ENCODE data around the gene SNAP25. TPM values are rescaled to one million over a fixed set of nuclear protein-coding genes. Genes with fewer than 3 reads are reported as not detected.

SNAP25 gene
- total and polyA plus RNA-seq, 10 donors, result 0.04 to 0.80 (median 0.12) TPM; not detected in 6

- H3K4me3 ChIP-seq, result no peak overlapping the region
- TF ChIP-seq POLR2AphosphoS5 (IDR thresholded peaks at IDR 0.05) (no peak), POLR2A (IDR thresholded peaks at IDR 0.05) (no peak), CTCF (IDR thresholded peaks at IDR 0.05 in 8 of 11, conservative IDR thresholded peaks at IDR 0.05 in 3 of 11) (no peak)
- H3K27ac ChIP-seq, result no peak overlapping the region
- DNase-seq, result no peak
- H3K9me3 ChIP-seq, result peaks cover 0 to 5% (median 0%) of the 10 kb centered on the region in 8 donors
- no peaks in the 10 kb centered on the region for H3K36me3 ChIP-seq
- intact Hi-C loops (cut with DNase I; ENCODE audit: low total_unique reads), result no loop called here
- 48 to 57% (median 53%) methylated on average over 4 of the region's 4 CpGs for WGBS, 5 donors
- H3K27me3 ChIP-seq (replicated peaks in 1 of 7), result peaks cover 6 to 78% (median 44%) of the 10 kb centered on the region in 7 donors
- H3K4me1 ChIP-seq, result peaks cover 4 to 25% (median 11%) of the 10 kb centered on the region in 6 donors
Measured at GRCh38 chr20:10216146-10216791, 2.4 kb upstream of the SNAP25 start.

- intact Hi-C loops (cut with DNase I; ENCODE audit: low total_unique reads), result no loop called here
- peaks cover 0 to 5% (median 0%) of the 10 kb centered on the region in 8 donors for H3K9me3 ChIP-seq
- WGBS, 5 donors, result 3 to 6% (median 3%) methylated on average over 38 to 40 of the region's 40 CpGs
Measured at GRCh38 chr20:10217721-10218410, 764 bp upstream of the SNAP25 start.

GRCh38 chr20:10219452-10219791 lies 792 bp downstream of the SNAP25 start:
- no peak for TF ChIP-seq CTCF (IDR thresholded peaks at IDR 0.05 in 8 of 11, conservative IDR thresholded peaks at IDR 0.05 in 3 of 11)
- TF ChIP-seq POLR2AphosphoS5 (IDR thresholded peaks at IDR 0.05), result peak in 1 of 3 donors; percentile 58
- no peak overlapping the region for H3K27ac ChIP-seq

More at GRCh38 chr20:10217721-10218410, 764 bp upstream of the SNAP25 start:
- Histone ChIP-seq H3K27ac (no peak overlapping the region), H3K36me3 (no peaks in the 10 kb centered on the region), H3K27me3 (replicated peaks in 1 of 7) (peaks cover 6 to 93% (median 44%) of the 10 kb centered on the region in 7 donors), H3K4me3 (peak overlapping the region in 1 of 8 donors; percentile 60), H3K4me1 (peaks cover 4 to 25% (median 11%) of the 10 kb centered on the region in 6 donors)
- DNase-seq, result no peak
- TF ChIP-seq POLR2A (IDR thresholded peaks at IDR 0.05) (no peak), POLR2AphosphoS5 (IDR thresholded peaks at IDR 0.05) (no peak), CTCF (IDR thresholded peaks at IDR 0.05 in 8 of 11, conservative IDR thresholded peaks at IDR 0.05 in 3 of 11) (no peak)

More at GRCh38 chr20:10219452-10219791, 792 bp downstream of the SNAP25 start:
- intact Hi-C loops (cut with DNase I; ENCODE audit: low total_unique reads), result no loop called here
- H3K4me3 ChIP-seq, result peak overlapping the region in 5 of 8 donors; percentile 9 to 60 (median 26)
- peaks cover 0 to 5% (median 0%) of the 10 kb centered on the region in 8 donors for H3K9me3 ChIP-seq
- WGBS, 5 donors, result 0 to 2% (median 1%) methylated on average over 6 to 32 of the region's 32 CpGs
- peaks cover 6 to 84% (median 44%) of the 10 kb centered on the region in 7 donors for H3K27me3 ChIP-seq (replicated peaks in 1 of 7)
- peak; percentile 86 for DNase-seq
- H3K36me3 ChIP-seq, result no peaks in the 10 kb centered on the region
- H3K4me1 ChIP-seq, result peaks cover 4 to 25% (median 11%) of the 10 kb centered on the region in 6 donors
